Measurements from ENCODE around the gene EEF1AKMT1.
"Not testable (repeated sequence)": the region's sequence is repeated elsewhere in the genome, so short reads cannot be mapped to it uniquely, and the experiment has no call there.

Gene EEF1AKMT1

DNA sequence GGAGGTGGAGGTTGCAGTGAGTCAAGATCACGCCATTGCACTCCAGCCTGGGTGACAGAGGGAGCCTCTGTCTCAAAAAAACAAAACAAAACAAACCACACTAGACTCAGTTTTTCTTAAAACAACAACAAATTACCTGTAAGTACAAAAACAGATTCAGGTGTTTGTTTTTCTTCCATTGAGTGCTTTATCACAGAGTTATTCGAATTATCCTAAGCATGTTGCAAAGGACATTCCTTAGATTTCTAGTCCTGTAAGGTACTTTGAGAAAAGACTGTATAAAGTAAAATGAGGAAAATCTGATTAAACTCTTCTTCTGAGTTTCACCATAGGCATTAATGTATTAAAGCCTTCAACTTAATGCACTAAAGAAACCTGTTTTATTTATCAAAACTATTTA lies 2.2 kb upstream of the EEF1AKMT1 start:
- no peak for DNase-seq

- DNase-seq, result no peak
Measured at GRCh38 chr13:20774746-20775145, 985 bp upstream of the EEF1AKMT1 start.

GRCh38 chr13:20772401-20773131 lies 1.2 kb downstream of the EEF1AKMT1 start:
- DNase-seq, result no peak

GRCh38 chr13:20769834-20770233 lies 3.9 kb downstream of the EEF1AKMT1 start:
- DNase-seq, result no peak

DNA sequence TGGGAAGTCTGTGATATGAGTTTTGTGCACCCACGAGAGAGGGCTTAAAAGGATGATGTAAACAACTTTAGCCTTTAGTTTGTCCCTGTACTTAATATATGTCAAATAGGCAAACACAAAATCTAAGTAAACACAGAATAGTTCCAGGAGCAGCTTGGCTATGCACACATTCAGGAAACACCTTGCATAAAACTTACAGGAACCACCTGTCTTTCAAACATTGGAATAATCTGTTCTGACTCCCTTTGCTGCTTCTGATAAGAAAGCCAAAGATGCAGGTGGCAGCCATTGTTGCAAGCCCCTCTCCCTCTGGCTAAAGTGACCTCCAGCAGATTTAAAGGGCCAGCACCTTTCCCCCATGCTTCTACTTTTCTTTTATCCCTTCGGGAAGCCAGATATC lies 4.7 kb downstream of the EEF1AKMT1 start:
- no peak for DNase-seq

DNA sequence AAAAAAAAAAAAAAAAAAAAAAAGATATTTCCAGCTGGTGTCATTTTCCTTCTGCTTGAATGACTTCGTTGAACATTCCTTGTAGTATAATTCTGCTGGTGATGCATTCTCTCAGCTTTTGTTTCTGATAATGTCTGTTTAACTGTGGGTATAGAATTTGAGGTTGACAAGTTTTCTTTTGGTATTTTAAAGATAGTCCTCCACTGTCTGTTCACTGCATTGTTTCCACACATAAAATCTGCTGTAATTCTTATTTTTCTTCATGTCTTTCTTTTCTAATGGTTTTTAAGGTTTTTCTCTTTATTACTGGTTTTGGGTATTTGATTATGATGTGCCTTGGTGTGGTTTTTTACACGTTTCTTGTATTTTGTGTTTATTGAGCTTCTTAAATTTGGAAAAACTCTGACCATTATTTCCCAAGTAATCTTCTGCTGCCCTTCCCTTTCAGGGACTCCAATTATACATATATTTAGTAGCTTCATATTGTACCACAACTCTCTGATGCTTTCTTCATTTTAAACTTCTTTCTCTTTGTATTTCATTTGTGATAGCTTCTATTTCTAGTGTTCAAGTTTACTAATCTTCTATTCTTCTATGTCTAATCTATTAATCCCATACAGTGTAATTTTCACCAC lies 6.3 kb downstream of the EEF1AKMT1 start:
- no peak for DNase-seq

DNA sequence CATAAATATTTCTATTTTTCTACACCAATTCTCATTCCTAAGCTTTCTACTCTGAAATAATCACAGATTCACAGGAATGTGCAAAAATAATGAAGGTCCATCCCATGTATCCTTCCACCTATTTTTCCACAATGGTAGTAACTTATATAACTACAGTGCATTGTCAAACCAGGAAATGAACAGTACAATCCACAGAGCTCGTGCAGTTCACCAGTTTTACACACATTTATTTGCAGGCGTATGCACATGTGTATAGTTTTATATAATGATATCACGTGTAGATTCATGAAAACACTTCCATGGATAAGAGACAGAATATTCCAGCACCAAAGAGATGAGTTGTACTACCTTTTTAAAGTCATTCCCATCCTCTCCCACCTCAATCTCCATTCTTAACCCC lies 12.9 kb downstream of the EEF1AKMT1 start:
- no peak for DNase-seq

GRCh38 chr13:20754009-20754408 lies 19.8 kb downstream of the EEF1AKMT1 start:
- DNase-seq, result no peak

GRCh38 chr13:20749377-20749776 lies 24.4 kb downstream of the EEF1AKMT1 start:
- DNase-seq, result no peak

DNA sequence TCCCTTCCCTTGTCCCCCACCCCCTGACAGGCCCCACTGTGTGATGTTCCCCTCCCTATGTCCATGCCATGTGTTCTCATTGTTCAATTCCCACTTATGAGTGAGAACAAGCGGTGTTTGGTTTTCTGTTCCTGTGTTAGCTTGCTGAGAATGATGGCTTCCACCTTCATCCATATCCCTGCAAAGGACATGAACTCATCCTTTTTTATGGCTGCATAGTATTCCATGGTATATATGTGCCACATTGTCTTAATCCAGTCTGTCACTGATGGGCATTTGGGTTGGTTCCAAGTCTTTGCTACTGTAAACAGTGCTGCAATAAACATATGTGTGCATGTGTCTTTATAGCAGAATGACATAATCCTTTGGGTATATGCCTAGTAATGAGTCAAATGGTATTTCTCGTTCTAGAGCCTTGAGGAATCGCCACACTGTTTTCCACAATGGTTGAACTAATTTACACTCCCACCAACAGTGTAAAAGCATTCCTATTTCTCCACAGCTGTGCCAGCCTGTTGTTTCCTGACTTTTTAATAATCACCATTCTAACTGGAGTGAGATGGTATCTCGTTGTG lies 29.8 kb downstream of the EEF1AKMT1 start:
- DNase-seq, result not testable (repeated sequence)

DNA sequence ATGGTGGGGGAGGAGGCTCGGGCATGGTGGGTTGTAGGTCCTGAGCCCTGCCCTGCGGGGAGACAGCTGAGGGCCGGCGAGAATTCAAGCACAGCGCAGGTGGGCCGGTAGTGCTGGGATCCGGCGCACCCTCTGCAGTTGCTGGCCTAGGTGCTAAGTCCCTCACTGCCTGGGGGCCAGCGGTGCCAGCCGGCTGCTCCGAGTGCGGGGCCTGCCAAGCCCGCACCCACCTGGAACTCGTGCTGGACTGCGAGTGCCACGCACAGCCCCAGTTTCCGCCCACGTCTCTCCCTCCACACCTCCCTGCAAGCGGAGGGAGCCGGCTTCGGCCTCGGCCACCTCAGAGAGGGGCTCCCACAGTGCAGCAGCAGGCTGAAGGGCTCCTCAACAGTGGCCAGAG lies 33.7 kb downstream of the EEF1AKMT1 start:
- DNase-seq, result no peak

DNA sequence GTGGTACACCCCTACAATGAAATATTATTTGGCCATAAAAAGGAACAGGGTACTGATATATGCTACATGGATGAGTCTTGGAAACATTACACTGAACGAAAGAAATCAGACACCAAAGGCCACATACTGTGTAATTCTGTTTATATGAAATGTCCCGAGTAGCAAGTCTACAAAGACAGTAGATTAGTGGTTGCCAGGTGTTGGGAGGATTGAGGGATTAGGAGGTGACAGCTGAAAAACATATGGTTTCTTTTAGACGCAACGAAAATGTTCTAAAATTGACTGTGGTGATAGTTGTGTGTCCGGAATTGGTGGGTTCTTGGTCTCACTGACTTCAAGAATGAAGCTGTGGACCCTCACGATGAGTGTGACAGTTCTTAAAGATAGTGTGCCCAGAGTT lies 35.1 kb downstream of the EEF1AKMT1 start:
- no peak for DNase-seq

DNA sequence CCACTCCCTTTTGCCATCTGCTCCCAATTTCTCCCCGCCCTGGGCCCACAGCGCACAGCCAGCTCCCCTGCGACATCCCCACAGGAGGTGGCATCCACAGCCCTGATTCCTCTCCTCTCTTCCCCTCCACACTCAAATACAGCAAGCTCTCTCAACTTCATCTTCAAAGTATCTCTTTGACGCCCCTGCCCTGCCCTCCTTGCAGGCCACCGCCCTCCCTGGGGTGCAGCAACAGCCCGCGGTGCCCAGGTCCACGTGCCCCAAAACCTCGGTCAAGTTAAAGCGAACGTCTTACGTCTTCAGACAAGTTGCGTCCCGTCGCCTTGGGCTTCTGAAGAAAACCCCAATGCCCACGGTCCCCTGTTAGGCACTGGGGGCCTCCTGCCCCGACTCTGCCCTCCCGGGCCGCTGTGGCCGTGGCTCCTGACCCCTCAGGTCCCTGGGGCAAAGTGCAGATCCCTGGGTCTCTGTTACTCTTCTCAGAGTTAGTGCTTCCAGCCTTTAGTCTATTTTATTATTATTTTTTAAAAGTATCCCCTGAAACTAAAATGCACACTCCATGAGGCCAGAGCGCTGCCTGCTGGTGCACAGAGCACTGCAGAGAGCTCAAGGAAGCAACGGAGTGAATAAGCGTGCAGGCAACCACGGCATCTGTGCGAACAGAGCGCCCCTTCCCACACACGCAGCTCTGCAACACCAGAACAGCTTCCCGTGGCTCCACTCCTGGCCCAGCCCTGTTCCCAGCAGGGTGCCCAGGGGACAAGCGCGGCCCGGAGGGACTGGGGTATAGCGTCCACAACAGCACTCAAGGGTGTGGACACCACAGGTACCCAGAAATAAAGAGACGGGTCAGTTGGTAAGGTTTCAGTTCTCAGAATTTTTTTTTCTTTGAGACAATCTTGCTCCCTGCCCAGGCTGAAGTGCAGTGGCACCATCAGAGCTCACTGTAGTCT lies 43.9 kb downstream of the EEF1AKMT1 start:
- DNase-seq, result no peak

DNA sequence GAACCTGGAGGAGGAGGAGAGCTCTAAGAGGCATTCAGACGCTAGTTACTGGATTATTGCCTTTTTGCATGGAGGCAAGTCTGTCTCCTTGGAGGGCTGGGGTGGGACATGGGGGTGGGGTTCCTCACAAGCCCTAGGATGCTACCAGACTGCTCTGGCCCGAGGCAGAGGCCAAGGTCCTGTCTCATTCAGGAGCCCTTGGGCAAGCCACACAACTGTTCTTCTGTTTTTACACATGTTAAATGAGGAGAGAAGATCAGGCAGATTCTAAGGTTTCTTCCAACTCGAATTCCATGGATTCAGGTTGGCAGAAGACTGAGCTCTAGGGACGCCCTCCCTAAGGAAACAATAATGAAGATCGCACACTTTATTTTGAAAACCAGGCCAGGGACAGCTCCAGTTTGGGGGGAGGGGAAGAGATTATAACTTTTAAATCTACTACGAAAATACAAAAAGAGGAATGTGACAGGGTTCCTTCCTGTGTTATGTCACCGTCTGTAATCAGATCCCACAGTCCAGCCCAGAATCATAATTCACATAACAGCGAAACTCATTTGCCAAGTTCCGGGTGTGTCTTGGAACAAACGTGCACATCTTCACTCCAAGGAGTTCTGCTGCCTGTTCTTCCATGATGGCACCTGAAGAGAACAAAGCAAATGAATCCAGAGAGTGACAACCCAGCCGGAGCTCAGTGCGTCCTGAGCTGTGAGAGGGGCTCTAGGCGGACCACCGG lies 45.0 kb downstream of the EEF1AKMT1 start:
- no peak for DNase-seq

GRCh38 chr13:20727856-20728255 lies 45.9 kb downstream of the EEF1AKMT1 start:
- DNase-seq, result no peak

DNA sequence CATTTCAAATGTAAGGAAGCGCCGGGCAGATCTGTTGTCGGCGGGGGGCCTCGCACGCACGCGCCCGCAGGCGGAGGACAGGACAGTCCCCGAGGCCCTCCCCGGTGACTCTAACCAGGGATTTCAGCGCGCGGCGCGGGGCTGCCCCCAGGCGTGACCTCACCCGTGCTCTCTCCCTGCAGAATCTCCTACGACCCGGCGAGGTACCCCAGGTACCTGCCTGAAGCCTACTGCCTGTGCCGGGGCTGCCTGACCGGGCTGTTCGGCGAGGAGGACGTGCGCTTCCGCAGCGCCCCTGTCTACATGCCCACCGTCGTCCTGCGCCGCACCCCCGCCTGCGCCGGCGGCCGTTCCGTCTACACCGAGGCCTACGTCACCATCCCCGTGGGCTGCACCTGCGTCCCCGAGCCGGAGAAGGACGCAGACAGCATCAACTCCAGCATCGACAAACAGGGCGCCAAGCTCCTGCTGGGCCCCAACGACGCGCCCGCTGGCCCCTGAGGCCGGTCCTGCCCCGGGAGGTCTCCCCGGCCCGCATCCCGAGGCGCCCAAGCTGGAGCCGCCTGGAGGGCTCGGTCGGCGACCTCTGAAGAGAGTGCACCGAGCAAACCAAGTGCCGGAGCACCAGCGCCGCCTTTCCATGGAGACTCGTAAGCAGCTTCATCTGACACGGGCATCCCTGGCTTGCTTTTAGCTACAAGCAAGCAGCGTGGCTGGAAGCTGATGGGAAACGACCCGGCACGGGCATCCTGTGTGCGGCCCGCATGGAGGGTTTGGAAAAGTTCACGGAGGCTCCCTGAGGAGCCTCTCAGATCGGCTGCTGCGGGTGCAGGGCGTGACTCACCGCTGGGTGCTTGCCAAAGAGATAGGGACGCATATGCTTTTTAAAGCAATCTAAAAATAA lies 52.1 kb downstream of the EEF1AKMT1 start:
- no peak for DNase-seq

GRCh38 chr13:20721058-20721453 lies 52.7 kb downstream of the EEF1AKMT1 start:
- no peak for DNase-seq

GRCh38 chr13:20720499-20720898 lies 53.3 kb downstream of the EEF1AKMT1 start:
- no peak for DNase-seq

DNA sequence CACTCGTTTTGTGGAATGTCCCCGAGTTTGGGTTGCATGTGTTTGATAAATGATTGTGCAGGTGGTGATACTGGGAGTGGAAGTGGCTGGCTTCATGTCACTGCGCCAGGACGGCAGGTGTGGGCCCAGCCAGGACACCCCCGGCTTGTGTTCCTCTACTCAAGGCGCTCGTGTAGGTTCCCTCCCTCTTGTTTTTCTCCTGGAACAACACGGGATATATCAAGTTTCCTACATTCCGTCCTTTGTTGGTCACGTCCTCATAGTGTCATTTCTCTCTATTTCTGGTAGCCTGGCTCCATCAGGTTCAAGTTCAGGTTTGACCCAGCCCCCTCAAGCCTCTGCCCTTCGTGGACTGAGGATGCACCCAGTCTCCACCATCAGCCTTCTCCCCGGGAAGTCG lies 54.0 kb downstream of the EEF1AKMT1 start:
- no peak for DNase-seq

DNA sequence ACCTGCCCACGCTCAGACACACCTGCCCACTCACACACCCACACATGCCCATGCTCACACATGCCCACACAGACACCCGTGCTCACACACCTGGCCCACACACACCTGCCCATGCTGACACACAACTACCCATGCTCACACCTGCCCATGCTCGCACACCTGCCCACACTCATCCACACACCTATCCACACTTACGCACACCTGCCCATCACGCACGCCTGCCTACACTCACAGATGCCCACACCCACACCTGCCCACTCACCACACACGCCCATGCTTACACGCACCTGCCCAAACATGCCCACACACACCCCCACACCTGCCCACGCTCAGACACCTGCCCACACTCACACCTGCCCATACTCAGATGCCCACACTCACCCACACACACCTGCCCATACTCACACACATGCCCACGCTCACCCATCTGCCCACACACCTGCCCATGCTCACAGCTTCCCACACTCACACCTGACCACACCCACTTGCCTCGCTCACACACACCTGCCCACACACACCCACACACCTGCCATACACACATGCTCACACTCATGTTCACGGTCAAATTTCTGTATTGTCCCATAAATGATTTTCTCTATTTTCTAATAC lies 54.7 kb downstream of the EEF1AKMT1 start:
- no peak for DNase-seq

Measured in NCI-H774 (cell line).